NB4 (cell line): ENCODE data around the gene PDXK.

Source experiments
- MYC ChIP-seq: IDR thresholded peaks from 2 replicates; pipeline ENCODE4 v1.6.1; 2011; ENCODE audit warnings: low read depth, low read length
- POLR2A ChIP-seq: IDR thresholded peaks from 2 replicates; pipeline ENCODE4 v1.6.1; 2011; ENCODE audit warnings: mild to moderate bottlenecking; ENCODE audit not compliant: insufficient read length; ENCODE audit errors: extremely low read depth
- TF ChIP-seq, protein P1 (sequence below): IDR thresholded peaks from one replicate; pipeline ENCODE4 v1.5.1; 2012; ENCODE audit warnings: low read depth, low read length
- TF ChIP-seq, protein P2 (sequence below): IDR thresholded peaks from 2 replicates; pipeline ENCODE4 v1.6.1; 2011; ENCODE audit warnings: low read depth, low read length

- TF ChIP-seq, protein P1, sequence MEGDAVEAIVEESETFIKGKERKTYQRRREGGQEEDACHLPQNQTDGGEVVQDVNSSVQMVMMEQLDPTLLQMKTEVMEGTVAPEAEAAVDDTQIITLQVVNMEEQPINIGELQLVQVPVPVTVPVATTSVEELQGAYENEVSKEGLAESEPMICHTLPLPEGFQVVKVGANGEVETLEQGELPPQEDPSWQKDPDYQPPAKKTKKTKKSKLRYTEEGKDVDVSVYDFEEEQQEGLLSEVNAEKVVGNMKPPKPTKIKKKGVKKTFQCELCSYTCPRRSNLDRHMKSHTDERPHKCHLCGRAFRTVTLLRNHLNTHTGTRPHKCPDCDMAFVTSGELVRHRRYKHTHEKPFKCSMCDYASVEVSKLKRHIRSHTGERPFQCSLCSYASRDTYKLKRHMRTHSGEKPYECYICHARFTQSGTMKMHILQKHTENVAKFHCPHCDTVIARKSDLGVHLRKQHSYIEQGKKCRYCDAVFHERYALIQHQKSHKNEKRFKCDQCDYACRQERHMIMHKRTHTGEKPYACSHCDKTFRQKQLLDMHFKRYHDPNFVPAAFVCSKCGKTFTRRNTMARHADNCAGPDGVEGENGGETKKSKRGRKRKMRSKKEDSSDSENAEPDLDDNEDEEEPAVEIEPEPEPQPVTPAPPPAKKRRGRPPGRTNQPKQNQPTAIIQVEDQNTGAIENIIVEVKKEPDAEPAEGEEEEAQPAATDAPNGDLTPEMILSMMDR: no peak
- TF ChIP-seq POLR2A (no peak), MYC (no peak)
- TF ChIP-seq, protein P2, sequence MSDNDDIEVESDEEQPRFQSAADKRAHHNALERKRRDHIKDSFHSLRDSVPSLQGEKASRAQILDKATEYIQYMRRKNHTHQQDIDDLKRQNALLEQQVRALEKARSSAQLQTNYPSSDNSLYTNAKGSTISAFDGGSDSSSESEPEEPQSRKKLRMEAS: no peak
Measured at GRCh38 chr21:43699933-43700599, 18.9 kb upstream of the PDXK start.
